ENCODE data around the gene SPEM3. TPM values are rescaled to one million over a fixed set of nuclear protein-coding genes. Genes with fewer than 3 reads are reported as not detected.
A peak's percentile ranks its signal among the peaks of the same experiment; 100 is the strongest.

The SPEM3 gene
- total RNA-seq, 1 donor from 2014 or later = not detected

- no peak for TF ChIP-seq CTCF (IDR thresholded peaks at IDR 0.05)
- TF ChIP-seq POLR2A (IDR thresholded peaks at IDR 0.05) = no peak
- TF ChIP-seq POLR2AphosphoS5 (IDR thresholded peaks at IDR 0.05; ENCODE audit: insufficient read depth in 1 of 2, low read depth in 1 of 2) = peak in 1 of 2 donors; percentile 69
- H3K4me3 ChIP-seq = peak overlapping the region; percentile 34 to 49
- H3K27ac ChIP-seq = peak overlapping the region; percentile 81
- no peak for DNase-seq (ENCODE audit: extremely low spot score in 2 of 2)
- H3K36me3 ChIP-seq = no peaks in the 10 kb centered on the region
- H3K9me3 ChIP-seq = no peaks in the 10 kb centered on the region
- intact Hi-C loops (cut with DNase I) = loop anchor here (2.0 to 5.0 kb wide), 3 partner anchors 47 to 119 kb away; partner anchors contain the start of genes KCTD11, POLR2A and TNFSF13
- H3K27me3 ChIP-seq = no peaks in the 10 kb centered on the region
- H3K4me1 ChIP-seq = peaks cover 56% of the 10 kb centered on the region
Observed at GRCh38 chr17:7437950-7438614, 9.4 kb downstream of the SPEM3 start.

DNA sequence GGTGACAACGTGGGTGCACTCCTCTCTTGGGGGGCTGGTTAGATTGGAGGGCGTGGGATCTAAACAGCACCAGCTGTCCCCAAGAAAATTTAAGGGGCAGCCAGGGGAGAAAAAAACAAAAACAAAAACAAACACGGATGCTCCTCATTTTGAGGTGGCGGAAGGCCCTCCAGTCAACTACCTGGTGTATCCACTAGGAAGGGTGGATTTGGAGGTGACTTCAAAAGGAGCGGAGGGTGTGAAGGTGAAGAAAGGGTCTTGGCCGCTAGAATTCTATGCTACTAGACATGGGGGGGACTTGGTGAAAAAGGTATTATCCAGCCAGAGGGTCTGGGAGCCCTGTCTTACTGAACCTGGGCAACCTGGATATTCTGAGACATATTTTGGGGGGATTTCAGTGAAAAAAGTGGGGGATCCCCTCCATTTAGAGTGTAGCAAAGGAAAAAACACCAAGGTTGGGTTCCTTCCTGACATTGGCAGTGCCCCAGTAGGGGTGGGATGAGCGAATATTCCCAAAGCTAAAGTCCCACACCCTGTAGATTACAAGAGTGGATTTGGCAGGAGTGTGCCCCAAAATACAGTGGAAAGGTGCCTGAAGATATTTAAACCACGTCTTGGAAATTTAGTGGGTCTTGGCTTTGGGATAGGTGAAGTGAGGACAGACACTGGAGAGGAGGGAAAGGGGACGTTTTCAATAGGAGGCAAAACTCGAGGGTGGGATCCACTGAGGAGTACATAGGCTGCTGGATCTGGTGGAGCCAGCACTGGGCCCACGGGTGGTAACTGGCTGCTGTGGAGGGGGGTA, 10.2 kb downstream of the SPEM3 start:
- H3K27me3 ChIP-seq = no peaks in the 10 kb centered on the region
- H3K9me3 ChIP-seq = no peaks in the 10 kb centered on the region
- H3K27ac ChIP-seq = peak overlapping the region; percentile 81
- no peaks in the 10 kb centered on the region for H3K36me3 ChIP-seq
- peaks cover 56% of the 10 kb centered on the region for H3K4me1 ChIP-seq
- TF ChIP-seq CTCF (IDR thresholded peaks at IDR 0.05) = no peak
- no peak for TF ChIP-seq POLR2A (IDR thresholded peaks at IDR 0.05)
- TF ChIP-seq POLR2AphosphoS5 (IDR thresholded peaks at IDR 0.05; ENCODE audit: insufficient read depth in 1 of 2, low read depth in 1 of 2) = no peak
- no peak for DNase-seq (ENCODE audit: extremely low spot score in 2 of 2)
- peak overlapping the region; percentile 46 to 49 for H3K4me3 ChIP-seq
- intact Hi-C loops (cut with DNase I) = loop anchor here (2.0 to 5.0 kb wide), 3 partner anchors 46 to 118 kb away; partner anchors contain the start of genes KCTD11, POLR2A and TNFSF13

DNA sequence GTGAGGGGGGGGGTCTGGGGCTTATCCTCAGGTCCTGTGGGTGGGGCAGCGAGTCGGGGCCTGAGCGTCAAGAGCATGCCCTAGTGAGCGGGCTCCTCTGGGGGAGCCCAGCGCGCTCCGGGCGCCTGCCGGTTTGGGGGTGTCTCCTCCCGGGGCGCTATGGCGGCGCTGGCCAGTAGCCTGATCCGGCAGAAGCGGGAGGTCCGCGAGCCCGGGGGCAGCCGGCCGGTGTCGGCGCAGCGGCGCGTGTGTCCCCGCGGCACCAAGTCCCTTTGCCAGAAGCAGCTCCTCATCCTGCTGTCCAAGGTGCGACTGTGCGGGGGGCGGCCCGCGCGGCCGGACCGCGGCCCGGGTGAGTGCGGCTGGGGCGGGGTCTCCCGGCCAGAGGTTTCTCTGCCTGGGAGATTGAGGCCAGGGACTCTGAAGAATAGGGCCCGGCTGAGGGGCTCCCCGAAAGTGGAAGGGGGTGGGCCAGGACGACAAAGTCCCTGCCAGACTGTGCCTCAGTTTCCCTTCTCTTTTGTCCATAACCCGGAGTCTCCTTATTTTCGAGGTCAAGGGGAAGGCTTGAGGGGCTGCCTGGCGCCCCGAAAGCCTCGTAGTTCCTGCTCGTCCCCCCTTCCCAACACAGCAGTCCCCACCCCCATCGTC, 10.9 kb downstream of the SPEM3 start, which contains the start of gene FGF11:
Gene FGF11, plus strand, starts transcription at position 51 of the 651 bp plus-strand sequence. Its CDS starts 109 bp downstream, at position 160.
- Histone ChIP-seq H3K27ac (peak within 1 kb of the TSS; percentile 81), H3K4me1 (peaks cover 62% of the 10 kb centered on the region), H3K36me3 (no peaks in the 10 kb centered on the region), H3K4me3 (peak within 1 kb of the TSS; percentile 46 to 49), H3K27me3 (no peaks in the 10 kb centered on the region), H3K9me3 (no peaks in the 10 kb centered on the region)
- TF ChIP-seq CTCF (IDR thresholded peaks at IDR 0.05) (no peak), POLR2AphosphoS5 (IDR thresholded peaks at IDR 0.05; ENCODE audit: insufficient read depth in 1 of 2, low read depth in 1 of 2) (no peak), POLR2A (IDR thresholded peaks at IDR 0.05) (no peak)
- intact Hi-C loops (cut with DNase I) = loop anchor here (2.0 to 5.0 kb wide), 3 partner anchors 45 to 118 kb away; partner anchors contain the start of genes KCTD11, POLR2A and TNFSF13
- DNase-seq (ENCODE audit: extremely low spot score in 2 of 2) = no peak

DNA sequence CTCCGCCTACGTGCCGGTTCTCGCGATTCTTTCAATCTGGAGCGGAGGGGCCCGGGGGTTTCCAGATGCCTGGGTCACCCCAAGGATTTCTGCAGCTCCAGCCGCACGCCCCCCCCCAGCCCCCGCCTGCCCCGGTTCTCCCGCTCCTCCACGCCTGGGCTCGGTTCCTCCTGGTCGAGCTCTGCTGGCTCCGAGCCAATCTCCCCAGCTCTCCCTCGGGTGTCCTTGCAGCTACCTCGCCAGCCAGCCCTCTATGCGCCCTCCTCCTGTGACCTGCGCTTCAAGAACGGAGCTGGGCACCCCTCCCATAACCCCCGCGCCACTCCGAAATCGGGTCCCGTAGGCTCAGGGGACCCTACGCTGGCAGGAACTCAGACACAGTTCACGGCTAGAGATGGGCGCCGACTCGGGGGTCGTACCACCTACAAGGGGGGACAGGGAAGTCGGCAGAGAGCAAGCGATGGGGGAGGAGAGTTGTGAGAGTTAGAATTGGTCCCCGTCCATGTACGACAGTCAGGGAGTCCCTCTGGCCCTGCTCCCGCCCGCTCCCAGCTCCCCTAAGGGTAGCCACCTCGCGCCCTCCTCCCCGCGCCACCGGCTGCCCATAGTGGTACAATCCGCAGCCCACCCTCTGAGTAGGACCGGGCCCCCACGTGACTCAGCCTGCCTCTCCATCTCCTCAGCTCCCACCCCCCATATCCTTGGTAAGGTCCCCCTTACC, 11.6 kb downstream of the SPEM3 start:
- Histone ChIP-seq H3K27me3 (no peaks in the 10 kb centered on the region), H3K36me3 (no peaks in the 10 kb centered on the region), H3K27ac (peak overlapping the region; percentile 81), H3K9me3 (no peaks in the 10 kb centered on the region), H3K4me1 (peaks cover 68% of the 10 kb centered on the region), H3K4me3 (peak overlapping the region; percentile 46 to 49)
- no peak for TF ChIP-seq CTCF (IDR thresholded peaks at IDR 0.05)
- TF ChIP-seq POLR2A (IDR thresholded peaks at IDR 0.05) = no peak
- no peak for TF ChIP-seq POLR2AphosphoS5 (IDR thresholded peaks at IDR 0.05; ENCODE audit: insufficient read depth in 1 of 2, low read depth in 1 of 2)
- intact Hi-C loops (cut with DNase I) = no loop called here
- no peak for DNase-seq (ENCODE audit: extremely low spot score in 2 of 2)

All from vagina (tissue), 2 donors.